PC-3 (cell line): ENCODE measurements around the gene NBEAL1. TPM values are rescaled to one million over a fixed set of nuclear protein-coding genes. Genes with fewer than 3 reads are reported as not detected.
A peak's percentile ranks its signal among the peaks of the same experiment; 100 is the strongest.

Experiments used
- ATAC-seq: fragments of 200-7000 bp; cut with Tn5 transposase; 2 replicates; pipeline ENCODE4 v1.9.1; 2020; ENCODE audit warnings: mild to moderate bottlenecking, moderate library complexity
- BruUV-seq: library from RNA; stranded (reverse); fragments of 400-500 nt; replicated peaks from 2 replicates; lab custom pipeline; 2021; lab: Mats Ljungman, UMichigan
- CTCF ChIA-PET: fragments of 300-600 bp; sonication (Branson Sonifier 250); formaldehyde crosslinking; loops from one replicate; lab custom pipeline; 2022; ENCODE audit warnings: antibody characterized with exemption; lab: Charles Lee
- POLR2A ChIA-PET: fragments of 300-600 bp; sonication (Branson Sonifier 250); formaldehyde crosslinking; loops from one replicate; lab custom pipeline; 2022; ENCODE audit warnings: antibody characterized with exemption; ENCODE audit not compliant: unreplicated experiment; lab: Charles Lee
- DNase-seq: peaks from one replicate; pipeline ENCODE4 v3.0.0-alpha.2; 2015
- H2AFZ ChIP-seq: fragments of 300-600 bp; sonication (generic); 2 replicates; pipeline ENCODE4 v1.6.0; 2016; ENCODE audit warnings: antibody characterized with exemption, low read length
- H3F3A ChIP-seq: fragments of 300-600 bp; sonication (generic); one replicate; pipeline ENCODE4 v1.6.0; 2017; ENCODE audit warnings: antibody characterized with exemption, low read length, control low read depth, mild to moderate bottlenecking; ENCODE audit not compliant: unreplicated experiment
- H3K27ac ChIP-seq: fragments of 300-600 bp; sonication (generic); 2 replicates; pipeline ENCODE4 v1.5.1; 2016; ENCODE audit warnings: mild to moderate bottlenecking, low read length
- H3K27me3 ChIP-seq: fragments of 300-600 bp; sonication (generic); 2 replicates; pipeline ENCODE4 v1.6.1; 2016; ENCODE audit warnings: low read length, mixed read lengths
- H3K36me3 ChIP-seq: fragments of 300-600 bp; sonication (generic); 2 replicates; pipeline ENCODE4 v1.6.1; 2016; ENCODE audit warnings: low read depth, mixed run types, low read length, mixed read lengths
- H3K4me1 ChIP-seq: fragments of 300-600 bp; sonication (generic); 2 replicates; pipeline ENCODE4 v1.5.1; 2016; ENCODE audit warnings: low read length; ENCODE audit not compliant: insufficient read depth
- H3K4me2 ChIP-seq: fragments of 300-600 bp; sonication (generic); 2 replicates; pipeline ENCODE4 v1.6.0; 2016; ENCODE audit warnings: low read length
- H3K4me3 ChIP-seq: fragments of 300-600 bp; sonication (generic); 2 replicates; pipeline ENCODE4 v1.5.1; 2016; ENCODE audit warnings: mild to moderate bottlenecking, low read length, mixed read lengths
- H3K79me2 ChIP-seq: fragments of 300-600 bp; sonication (generic); 2 replicates; pipeline ENCODE4 v1.6.1; 2017; ENCODE audit warnings: low read length, mixed read lengths
- H3K9ac ChIP-seq: fragments of 300-600 bp; sonication (generic); 2 replicates; pipeline ENCODE4 v1.6.0; 2016; ENCODE audit warnings: mild to moderate bottlenecking, low read length
- H3K9me2 ChIP-seq: fragments of 300-600 bp; sonication (generic); replicated peaks from 2 replicates; pipeline ENCODE4 v1.6.1; 2016; ENCODE audit warnings: mixed run types, low read length, mixed read lengths
- H3K9me3 ChIP-seq: fragments of 300-600 bp; sonication (generic); 2 replicates; pipeline ENCODE4 v1.6.1; 2016; ENCODE audit warnings: low read length, mixed read lengths
- H4K20me1 ChIP-seq: fragments of 300-600 bp; sonication (generic); 2 replicates; pipeline ENCODE4 v1.6.1; 2016; ENCODE audit warnings: low read length, mixed read lengths
- CTCF ChIP-seq: fragments of 300-600 bp; sonication (generic); conservative IDR thresholded peaks from 2 replicates; pipeline ENCODE4 v1.5.1; 2017; ENCODE audit warnings: antibody characterized with exemption, low read depth, mild to moderate bottlenecking, low read length
- EZH2 ChIP-seq: fragments of 300-600 bp; sonication (generic); IDR thresholded peaks from one replicate; pipeline ENCODE4 v1.6.1; 2017; ENCODE audit warnings: antibody characterized with exemption, mild to moderate bottlenecking, low read length; ENCODE audit not compliant: unreplicated experiment
- EZH2phosphoT487 ChIP-seq: fragments of 300-600 bp; sonication (generic); IDR thresholded peaks from 2 replicates; pipeline ENCODE4 v1.6.1; 2018; ENCODE audit warnings: mild to moderate bottlenecking, antibody characterized with exemption, low read length, borderline replicate concordance
- intact Hi-C: fragments of 100-400 bp; cut with micrococcal nuclease; formaldehyde crosslinking; loops from 2 replicates; pipeline ENCODE4 v1.9.0; 2023
- total RNA-seq: library from RNA; depleted of rRNA; stranded (reverse); fragments of >200 nt; gene quantifications from 2 replicates; pipeline ENCODE4 v1.2.3, GENCODE V29; 2014

The NBEAL1 gene
- total RNA-seq, 1 experiment from 2014 or later, result 9.9 TPM

GRCh38 chr2:203237346-203238238 lies 222.9 kb downstream of the NBEAL1 start:
- no peaks in the 10 kb centered on the region for H3K27me3 ChIP-seq
- no peak for TF ChIP-seq EZH2
- no peak for TF ChIP-seq CTCF
- no peak for TF ChIP-seq EZH2phosphoT487
- H3F3A ChIP-seq, result no peaks in the 10 kb centered on the region
- no peaks in the 10 kb centered on the region for H4K20me1 ChIP-seq
- H3K4me1 ChIP-seq, result peaks cover 16% of the 10 kb centered on the region
- H3K27ac ChIP-seq, result no peak overlapping the region
- no peak for ATAC-seq
- H3K4me2 ChIP-seq, result peak overlapping the region; percentile 99
- ChIA-PET POLR2A (no interaction called here), CTCF (interaction anchor here (0.7 kb wide), 1 partner anchor 537 kb away, joined by 4 read pairs; no protein-coding TSS in a partner anchor)
- no peak for DNase-seq
- H3K4me3 ChIP-seq, result peak overlapping the region; percentile 95
- BruUV-seq, result no TSS peak
- intact Hi-C loops, result loop anchor here (2.0 kb wide), 1 partner anchor 209 kb away; no protein-coding TSS in a partner anchor
- peak overlapping the region; percentile 92 for H2AFZ ChIP-seq
- peak overlapping the region; percentile 91 for H3K9ac ChIP-seq
- peaks cover 30% of the 10 kb centered on the region for H3K79me2 ChIP-seq
- no peaks in the 10 kb centered on the region for H3K9me2 ChIP-seq
- no peaks in the 10 kb centered on the region for H3K36me3 ChIP-seq
- no peaks in the 10 kb centered on the region for H3K9me3 ChIP-seq

- no peaks in the 10 kb centered on the region for H3K36me3 ChIP-seq
- H2AFZ ChIP-seq, result peak overlapping the region; percentile 92
- H3K79me2 ChIP-seq, result peaks cover 35% of the 10 kb centered on the region
- H3K9me3 ChIP-seq, result no peaks in the 10 kb centered on the region
- intact Hi-C loops, result loop anchor here (2.0 kb wide), 1 partner anchor 209 kb away; no protein-coding TSS in a partner anchor
- peak overlapping the region; percentile 95 for H3K4me3 ChIP-seq
- H3F3A ChIP-seq, result no peaks in the 10 kb centered on the region
- H3K4me2 ChIP-seq, result peak overlapping the region; percentile 99
- no peaks in the 10 kb centered on the region for H3K9me2 ChIP-seq
- peak overlapping the region; percentile 91 for H3K9ac ChIP-seq
- CTCF ChIA-PET, result interaction anchor here (0.7 kb wide), 1 partner anchor 537 kb away, joined by 4 read pairs; no protein-coding TSS in a partner anchor
- H3K4me1 ChIP-seq, result peaks cover 16% of the 10 kb centered on the region
- no peaks in the 10 kb centered on the region for H3K27me3 ChIP-seq
- ATAC-seq, result peak; percentile 1; the same call in 1 of the 2 replicates
- TSS peak; percentile 55 for BruUV-seq
- POLR2A ChIA-PET, result no interaction called here
- TF ChIP-seq CTCF, result no peak
- TF ChIP-seq EZH2, result no peak
- no peak for TF ChIP-seq EZH2phosphoT487
- H4K20me1 ChIP-seq, result no peaks in the 10 kb centered on the region
- peak overlapping the region; percentile 88 for H3K27ac ChIP-seq
- no peak for DNase-seq
Measured at GRCh38 chr2:203238292-203238703, 223.6 kb downstream of the NBEAL1 start.
